ENCODE data around the gene C10orf90. TPM values are rescaled to one million over a fixed set of nuclear protein-coding genes. Genes with fewer than 3 reads are reported as not detected.

C10orf90 gene
- total and polyA plus RNA-seq, 4 donors: not detected

- 78 to 85% methylated on average over 3 of the region's 3 CpGs for WGBS, 2 donors
- DNase-seq (no peak), ATAC-seq (ENCODE audit: insufficient read depth, low FRiP score) (no peak)
- Histone ChIP-seq H3K9me3 (ENCODE audit: control insufficient read depth in 4 of 4, insufficient read depth in 3 of 4, low read length in 3 of 4) (no peaks in the 10 kb centered on the region), H3K4me1 (ENCODE audit: control insufficient read depth in 5 of 5, insufficient read depth in 5 of 5, low read length in 5 of 5) (peaks cover 0 to 28% (median 16%) of the 10 kb centered on the region in 5 donors), H3K36me3 (ENCODE audit: control insufficient read depth in 4 of 4, insufficient read depth in 4 of 4, low read length in 4 of 4) (no peaks in the 10 kb centered on the region), H3K9ac (ENCODE audit: insufficient read depth in 1 of 2, low read length in 2 of 2) (no peak overlapping the region), H3K4me3 (no peak overlapping the region), H3K27me3 (ENCODE audit: control insufficient read depth in 3 of 3, insufficient read depth in 3 of 3, low read length in 2 of 3) (no peaks in the 10 kb centered on the region), H3K27ac (ENCODE audit: low read depth in 1 of 2, low read length in 1 of 2) (no peak overlapping the region)
- no peak for TF ChIP-seq CTCF (IDR thresholded peaks at IDR 0.05; ENCODE audit: control extremely low read depth, extremely low read depth)
Measured at GRCh38 chr10:126398383-126398743, 272.1 kb downstream of the C10orf90 start.

GRCh38 chr10:126397640-126398382 is 272.7 kb downstream of the C10orf90 start:
- ATAC-seq (ENCODE audit: insufficient read depth, low FRiP score): no peak
- H3K9me3 ChIP-seq (ENCODE audit: control insufficient read depth in 4 of 4, insufficient read depth in 3 of 4, low read length in 3 of 4): no peaks in the 10 kb centered on the region
- no peak for TF ChIP-seq CTCF (IDR thresholded peaks at IDR 0.05; ENCODE audit: control extremely low read depth, extremely low read depth)
- H3K9ac ChIP-seq (ENCODE audit: insufficient read depth in 1 of 2, low read length in 2 of 2): no peak overlapping the region
- no peak overlapping the region for H3K4me3 ChIP-seq
- no peaks in the 10 kb centered on the region for H3K27me3 ChIP-seq (ENCODE audit: control insufficient read depth in 3 of 3, insufficient read depth in 3 of 3, low read length in 2 of 3)
- DNase-seq: peak in 2 of 3 donors; percentile 65 to 76
- H3K36me3 ChIP-seq (ENCODE audit: control insufficient read depth in 4 of 4, insufficient read depth in 4 of 4, low read length in 4 of 4): no peaks in the 10 kb centered on the region
- 83 to 87% methylated on average over 4 of the region's 4 CpGs for WGBS, 2 donors
- H3K4me1 ChIP-seq (ENCODE audit: control insufficient read depth in 5 of 5, insufficient read depth in 5 of 5, low read length in 5 of 5): peaks cover 0 to 23% (median 11%) of the 10 kb centered on the region in 5 donors
- no peak overlapping the region for H3K27ac ChIP-seq (ENCODE audit: low read depth in 1 of 2, low read length in 1 of 2)

DNA sequence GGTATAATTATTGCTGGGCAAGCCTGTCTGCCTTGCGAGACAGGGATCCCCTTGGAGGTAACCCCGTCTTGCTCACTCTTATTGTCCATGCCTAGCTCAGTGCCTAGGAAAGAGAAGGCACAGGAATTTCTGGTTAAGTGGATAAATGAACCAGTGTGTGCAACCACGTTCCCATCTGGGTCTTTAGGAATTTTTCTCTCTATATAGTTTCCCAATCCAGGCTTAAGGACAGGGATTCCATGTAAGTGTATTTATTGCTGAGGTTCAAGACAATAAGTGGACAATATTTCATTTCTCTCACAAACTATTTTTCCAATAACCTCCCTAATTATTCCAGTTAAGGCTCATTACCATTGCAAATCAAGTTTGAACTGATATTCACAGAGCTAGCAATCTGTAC is 273.3 kb downstream of the C10orf90 start:
- Histone ChIP-seq H3K9me3 (ENCODE audit: control insufficient read depth in 4 of 4, insufficient read depth in 3 of 4, low read length in 3 of 4) (no peaks in the 10 kb centered on the region), H3K36me3 (ENCODE audit: control insufficient read depth in 4 of 4, insufficient read depth in 4 of 4, low read length in 4 of 4) (no peaks in the 10 kb centered on the region), H3K4me3 (no peak overlapping the region), H3K27me3 (ENCODE audit: control insufficient read depth in 3 of 3, insufficient read depth in 3 of 3, low read length in 2 of 3) (no peaks in the 10 kb centered on the region), H3K4me1 (ENCODE audit: control insufficient read depth in 5 of 5, insufficient read depth in 5 of 5, low read length in 5 of 5) (peaks cover 0 to 23% (median 6%) of the 10 kb centered on the region in 5 donors), H3K27ac (ENCODE audit: low read depth in 1 of 2, low read length in 1 of 2) (no peak overlapping the region), H3K9ac (ENCODE audit: insufficient read depth in 1 of 2, low read length in 2 of 2) (no peak overlapping the region)
- WGBS, 2 donors: 89 to 92% methylated on average over 3 of the region's 3 CpGs
- ATAC-seq (ENCODE audit: insufficient read depth, low FRiP score) (no peak), DNase-seq (no peak)
- no peak for TF ChIP-seq CTCF (IDR thresholded peaks at IDR 0.05; ENCODE audit: control extremely low read depth, extremely low read depth)

Measured in lung (tissue), 12 donors.